Prostate gland (tissue), 2 donors: ENCODE data around the gene PRKAG2. TPM values are rescaled to one million over a fixed set of nuclear protein-coding genes. Genes with fewer than 3 reads are reported as not detected.

Experiments used
- DNase-seq: peaks from one replicate; pipeline ENCODE4 v3.0.0-alpha.2; 2019; ENCODE audit warnings: low spot score
- H3K27ac ChIP-seq, 2 donors: fragments of 200-600 bp; sonication (generic); 2 replicates each; pipeline ENCODE4 v1.5.1; 2017 to 2019
- H3K27me3 ChIP-seq: fragments of 200-600 bp; sonication (generic); replicated peaks from 2 replicates; pipeline ENCODE4 v1.5.1; 2019; ENCODE audit not compliant: insufficient read depth
- H3K36me3 ChIP-seq, 2 donors: fragments of 200-600 bp; sonication (generic); 1 replicate in 1 of 2; 2 replicates in 1 of 2; pipeline versions ENCODE4 v1.5.1 to v1.8.1; 2017 to 2019
- H3K4me1 ChIP-seq: fragments of 200-600 bp; sonication (generic); replicated peaks from 2 replicates; pipeline ENCODE4 v1.5.1; 2019
- H3K4me3 ChIP-seq, 2 donors: fragments of 200-600 bp; sonication (generic); 2 replicates each; pipeline ENCODE4 v1.5.1; 2017 to 2019
- H3K9me3 ChIP-seq: fragments of 200-600 bp; sonication (generic); 2 replicates; pipeline ENCODE4 v1.5.1; 2017
- CTCF ChIP-seq, 4 experiments: fragments of 200-600 bp in 2 of 4; fragments of 450-650 bp in 2 of 4; sonication (generic) in 2 of 4; IDR thresholded peaks; 1 replicate in 3 of 4; 2 replicates in 1 of 4; pipeline ENCODE4 v1.5.1; 2016 to 2019; ENCODE audit warnings: antibody characterized with exemption in 4 of 4, mild to moderate bottlenecking in 2 of 4, moderate library complexity in 2 of 4
- POLR2A ChIP-seq: fragments of 450-650 bp; IDR thresholded peaks from one replicate; pipeline ENCODE4 v1.6.1; 2016; ENCODE audit warnings: antibody characterized with exemption, mild to moderate bottlenecking
- POLR2AphosphoS5 ChIP-seq: sonication (generic); formaldehyde crosslinking; IDR thresholded peaks from one replicate; pipeline ENCODE4 v1.6.1; 2017; ENCODE audit warnings: antibody characterized with exemption
- WGBS: methylation state at CpG from one replicate; pipeline ENCODE4 v1.1.5; 2018; 5-methylcytosine and 5-hydroxymethylcytosine counted together
- intact Hi-C: fragments of 100-400 bp; cut with DNase I; formaldehyde crosslinking; loops from one replicate; pipeline ENCODE4 v1.14.2; 2022
- total RNA-seq, 2 donors: library from RNA; depleted of rRNA; stranded (reverse); fragments of >200 nt; gene quantifications; one replicate each; pipeline ENCODE4 v1.1.0, GENCODE V29; 2016

Gene PRKAG2
- total RNA-seq, 2 donors from 2014 or later, result 31.6 to 38.1 TPM

- Histone ChIP-seq H3K9me3 (no peaks in the 10 kb centered on the region), H3K4me3 (no peak overlapping the region), H3K36me3 (no peaks in the 10 kb centered on the region), H3K4me1 (no peaks in the 10 kb centered on the region), H3K27me3 (no peaks in the 10 kb centered on the region), H3K27ac (no peak overlapping the region)
- TF ChIP-seq POLR2A, result no peak
- no peak for TF ChIP-seq POLR2AphosphoS5
- no peak for TF ChIP-seq CTCF (IDR thresholded peaks at IDR 0.05)
- 66% methylated on average over 39 of the region's 40 CpGs for WGBS
- DNase-seq, result no peak
- intact Hi-C loops, result no loop called here
These were observed 17.4 kb upstream of the PRKAG2 start for GRCh38 chr7:151894111-151895007.

- Histone ChIP-seq H3K4me1 (no peaks in the 10 kb centered on the region), H3K27me3 (no peaks in the 10 kb centered on the region), H3K4me3 (no peak overlapping the region), H3K36me3 (no peaks in the 10 kb centered on the region), H3K9me3 (no peaks in the 10 kb centered on the region), H3K27ac (no peak overlapping the region)
- 83% methylated on average over 8 of the region's 9 CpGs for WGBS
- DNase-seq, result no peak
- intact Hi-C loops, result no loop called here
- no peak for TF ChIP-seq CTCF (IDR thresholded peaks at IDR 0.05)
- no peak for TF ChIP-seq POLR2AphosphoS5
These were observed 16.5 kb upstream of the PRKAG2 start for GRCh38 chr7:151893405-151893923.

GRCh38 chr7:151891753-151892152 lies 14.8 kb upstream of the PRKAG2 start:
- intact Hi-C loops, result no loop called here
- DNase-seq, result no peak
- Histone ChIP-seq H3K27me3 (no peaks in the 10 kb centered on the region), H3K4me1 (no peaks in the 10 kb centered on the region), H3K27ac (no peak overlapping the region), H3K4me3 (no peak overlapping the region), H3K9me3 (no peaks in the 10 kb centered on the region), H3K36me3 (no peaks in the 10 kb centered on the region)
- WGBS, result 66% methylated on average over 9 of the region's 9 CpGs
- TF ChIP-seq POLR2A, result no peak
- TF ChIP-seq POLR2AphosphoS5, result no peak
- no peak for TF ChIP-seq CTCF (IDR thresholded peaks at IDR 0.05)

- no peak for DNase-seq
- H3K4me3 ChIP-seq, result no peak overlapping the region
- TF ChIP-seq POLR2A (no peak), POLR2AphosphoS5 (no peak), CTCF (IDR thresholded peaks at IDR 0.05) (no peak)
- WGBS, result 80% methylated on average over 7 of the region's 7 CpGs
- intact Hi-C loops, result no loop called here
- H3K4me1 ChIP-seq, result no peaks in the 10 kb centered on the region
- no peaks in the 10 kb centered on the region for H3K36me3 ChIP-seq
- H3K27ac ChIP-seq, result no peak overlapping the region
- H3K27me3 ChIP-seq, result no peaks in the 10 kb centered on the region
- H3K9me3 ChIP-seq, result no peaks in the 10 kb centered on the region
These were observed 14.3 kb upstream of the PRKAG2 start for GRCh38 chr7:151891182-151891581.
